HPDE6-E6E7 (cell line): ENCODE data around the gene PRELID3B.
A peak's percentile ranks its signal among the peaks of the same experiment; 100 is the strongest.

Experiments used
- DNase-seq: peaks from one replicate; pipeline ENCODE4 v3.0.0; 2011; ENCODE audit warnings: missing footprints; ENCODE audit errors: extremely low spot score

The PRELID3B gene

GRCh38 chr20:59010321-59010994, 32.1 kb downstream of the PRELID3B start:
- no peak for DNase-seq

DNA sequence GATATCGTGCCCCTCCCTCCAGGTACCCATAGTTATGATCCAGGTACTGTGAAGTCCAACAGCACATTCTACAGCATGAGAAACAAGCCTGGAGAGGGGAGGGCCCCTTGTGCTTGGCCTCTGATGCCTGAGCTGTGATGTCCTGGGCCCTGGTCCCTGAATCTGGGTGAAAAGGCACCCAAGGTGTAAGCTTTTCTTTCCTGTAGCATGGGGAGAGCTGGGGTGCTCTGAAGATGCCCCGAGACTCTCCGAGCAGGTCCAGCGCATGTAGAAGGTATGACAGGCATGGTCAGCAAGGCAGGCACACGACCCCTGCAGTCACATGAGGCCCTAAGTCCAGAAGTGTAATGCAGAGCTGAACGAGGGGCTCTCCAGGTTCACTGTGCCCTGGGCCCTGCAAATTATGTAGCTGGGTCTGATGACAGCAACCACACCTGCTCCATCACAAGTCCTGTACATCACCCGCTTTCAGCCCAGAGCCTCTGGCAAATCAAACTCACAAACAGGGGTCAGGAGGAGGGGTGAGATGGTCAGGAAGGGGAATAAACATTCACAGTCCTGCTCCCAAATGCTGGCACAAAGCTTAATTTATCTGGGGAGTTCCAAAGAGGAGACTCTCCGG, 33.8 kb downstream of the PRELID3B start:
- no peak for DNase-seq

GRCh38 chr20:59007665-59008511, 34.7 kb downstream of the PRELID3B start:
- no peak for DNase-seq

DNA sequence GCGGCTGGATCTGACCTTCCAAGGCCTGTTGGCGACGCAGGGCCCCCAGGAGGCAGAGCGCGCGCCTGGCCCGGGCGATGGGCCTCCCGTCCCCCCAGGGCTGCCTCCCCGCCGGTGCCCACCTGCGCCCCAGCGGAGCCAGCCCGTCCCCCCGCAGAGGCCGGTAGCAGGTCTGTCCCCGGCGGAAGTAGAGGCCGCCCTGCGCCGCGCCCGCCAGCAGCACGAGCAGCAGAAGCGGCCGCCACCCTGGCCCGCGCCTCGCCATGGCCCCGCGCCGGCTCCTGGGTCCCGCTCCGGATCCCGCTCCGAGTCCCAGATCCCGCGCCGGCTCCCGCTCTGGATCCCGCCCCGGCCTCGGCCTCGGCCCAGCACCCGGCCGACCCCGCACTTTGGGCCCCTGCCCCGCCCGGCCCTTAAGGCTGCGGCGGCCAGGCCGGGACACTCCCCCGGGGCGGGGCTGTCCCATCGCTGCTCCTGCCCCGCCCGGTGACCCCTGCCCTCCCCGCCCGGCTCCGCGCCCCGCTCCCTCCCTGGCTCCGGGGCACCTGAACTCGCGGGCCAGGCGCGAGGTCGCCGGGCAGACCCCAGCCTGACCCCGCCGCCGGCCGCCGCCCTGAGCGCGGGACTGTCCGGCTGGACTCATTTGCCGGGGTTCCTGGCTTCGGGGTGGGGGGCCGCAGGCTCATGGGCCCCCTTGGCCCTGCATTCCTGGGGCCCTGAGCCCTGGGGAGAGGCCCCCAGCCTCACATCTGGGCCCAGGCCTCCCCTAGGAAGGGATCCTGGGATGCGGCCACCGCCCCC, 35.5 kb downstream of the PRELID3B start, which contains the start of gene CTSZ:
CTSZ (minus strand) TSS at position 391 of the 801 bp plus-strand sequence; CDS start at position 265, 126 bp downstream.
- DNase-seq = peak; percentile 78

DNA sequence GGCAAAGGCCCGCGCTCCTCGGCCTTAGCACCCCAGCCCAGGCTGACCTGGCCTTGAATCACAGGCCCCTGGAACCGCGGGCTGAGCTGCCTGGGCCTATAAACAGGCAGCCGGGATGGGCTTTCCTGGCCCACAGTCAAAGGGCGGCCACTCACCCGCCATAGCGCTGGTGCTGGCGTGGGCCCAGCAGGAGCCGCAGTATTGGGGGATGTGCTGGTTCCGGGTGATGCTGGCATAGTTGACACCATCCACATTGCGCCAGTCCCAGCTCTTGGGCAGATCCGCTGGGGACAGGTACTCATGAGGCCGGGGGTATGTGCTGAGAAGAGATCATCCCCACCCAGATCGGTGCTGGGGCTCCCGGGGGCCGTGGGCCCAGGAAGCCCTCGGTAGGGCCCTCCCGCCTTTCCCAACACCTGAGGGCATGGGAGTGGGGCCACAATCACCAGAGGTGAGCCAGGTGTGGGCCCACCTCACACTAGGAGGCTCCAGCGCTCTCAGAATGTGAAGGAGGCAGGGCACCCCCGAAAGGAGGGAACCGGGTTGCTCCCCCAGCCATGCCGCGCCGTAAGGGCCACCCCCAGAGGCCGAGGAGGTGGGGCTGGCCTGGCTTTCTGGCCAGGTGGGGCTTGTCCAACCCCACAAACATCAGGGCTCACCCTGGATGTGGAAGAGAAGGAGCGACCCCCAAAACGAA, 36.3 kb downstream of the PRELID3B start:
- DNase-seq = no peak

DNA sequence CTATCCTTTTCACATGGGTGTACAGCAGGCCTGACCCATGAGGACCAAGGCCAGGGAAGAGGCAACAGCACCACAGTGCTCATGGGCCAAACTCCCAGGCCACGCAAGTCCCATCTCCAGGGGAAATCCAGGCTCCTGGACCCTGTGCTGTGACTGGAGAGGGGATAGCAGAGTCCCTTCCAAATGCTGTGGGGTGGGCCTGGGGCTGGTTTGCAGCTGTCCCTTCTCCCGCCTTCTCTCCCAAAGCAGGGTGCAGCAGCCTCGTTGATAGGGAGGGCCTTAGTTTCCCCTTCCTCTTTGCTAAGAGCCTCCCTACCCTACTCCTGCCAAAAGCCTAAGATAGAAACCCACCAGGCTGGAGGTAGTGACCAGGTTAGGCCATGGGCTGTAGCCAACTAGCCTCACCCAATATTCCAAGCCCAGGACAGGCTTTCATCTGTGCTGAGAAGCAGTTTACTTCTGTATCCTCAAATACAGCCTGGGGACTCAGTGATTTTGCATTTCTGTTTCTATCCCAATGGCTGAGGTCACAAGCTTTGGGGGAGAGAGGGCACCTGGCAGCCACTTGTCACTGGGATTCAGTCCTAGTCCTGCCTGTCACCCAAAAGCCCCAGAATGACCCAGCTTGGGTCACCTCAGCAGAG, 36.9 kb downstream of the PRELID3B start:
- no peak for DNase-seq

GRCh38 chr20:59004763-59005522, 37.6 kb downstream of the PRELID3B start:
- no peak for DNase-seq

DNA sequence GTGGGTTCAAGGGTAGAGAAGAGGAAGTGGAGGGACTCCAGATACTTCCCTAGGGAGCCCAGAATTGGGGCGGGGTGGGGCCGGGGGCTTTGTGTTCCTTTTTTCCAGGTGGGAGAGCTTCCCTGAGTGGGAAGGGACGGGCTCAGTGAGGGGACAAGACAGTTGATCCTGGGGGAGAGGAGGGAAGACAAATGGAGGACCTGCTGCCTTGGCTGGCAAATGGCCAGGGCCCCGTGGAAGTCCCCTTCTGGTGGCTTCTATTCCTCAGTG, 38.2 kb downstream of the PRELID3B start:
- DNase-seq = no peak

- DNase-seq = no peak
Measured at GRCh38 chr20:59003836-59004492, 38.6 kb downstream of the PRELID3B start.

DNA sequence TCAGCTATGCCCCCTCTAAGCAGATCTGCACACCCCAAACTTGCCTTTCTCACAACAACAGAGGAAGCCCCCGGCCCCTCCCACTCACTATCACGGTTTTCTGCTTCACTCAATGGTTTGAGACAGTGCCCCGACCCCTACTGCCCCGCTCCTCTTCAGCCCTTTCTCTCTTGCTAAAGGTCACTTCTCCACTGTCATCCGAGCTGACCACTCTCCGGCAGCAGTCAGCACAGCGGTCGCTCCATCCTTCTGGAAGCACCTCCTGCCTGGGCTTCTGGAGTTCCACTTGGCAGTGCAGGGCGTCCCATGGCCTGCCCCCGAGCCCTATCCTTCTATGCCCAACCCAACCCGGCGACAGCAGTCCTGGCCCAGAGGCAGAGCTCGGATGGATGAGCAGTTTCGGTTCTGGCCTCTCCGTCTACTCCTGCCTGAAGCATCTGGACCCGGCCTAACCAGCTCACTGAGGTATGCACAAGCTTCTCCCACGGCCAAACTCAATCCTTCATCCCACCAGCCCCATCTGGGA, 39.6 kb downstream of the PRELID3B start:
- DNase-seq = no peak

GRCh38 chr20:59002388-59002787, 40.2 kb downstream of the PRELID3B start:
- no peak for DNase-seq

DNA sequence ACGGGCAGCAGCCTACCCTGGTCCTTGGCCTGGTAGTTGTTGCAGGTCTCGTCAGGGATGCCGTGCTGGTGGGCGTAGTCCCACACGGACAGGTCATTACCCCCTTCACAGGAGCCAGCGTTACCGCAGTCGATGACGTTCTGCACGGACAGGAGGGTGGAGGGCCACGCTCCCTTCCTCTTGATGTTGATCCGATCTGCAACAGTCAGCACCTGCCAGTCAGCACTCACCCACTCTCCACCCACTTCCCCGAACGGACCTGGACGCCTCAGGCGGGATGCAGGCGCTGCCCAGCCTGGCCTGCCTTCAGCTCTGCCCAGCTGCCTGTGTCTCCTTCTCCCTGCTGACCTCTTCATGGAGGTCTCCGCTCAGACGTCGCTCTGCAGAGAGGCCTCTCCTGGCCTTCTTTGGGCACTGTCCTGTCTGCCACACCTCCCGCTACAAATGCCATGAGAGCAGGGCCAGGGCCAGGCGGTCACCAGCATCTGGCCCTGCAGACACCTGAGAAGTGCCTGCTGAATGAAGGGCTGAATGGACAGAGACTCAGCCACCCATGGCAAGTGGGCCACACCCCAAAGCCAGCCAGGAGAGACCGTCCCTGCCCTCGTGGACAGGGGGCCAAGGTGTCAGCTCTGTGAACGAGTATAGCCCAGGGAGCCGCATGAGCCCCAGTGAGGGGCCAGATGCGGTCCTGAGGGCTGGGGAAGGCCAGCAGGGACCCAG, 41.0 kb downstream of the PRELID3B start:
- DNase-seq = no peak

DNA sequence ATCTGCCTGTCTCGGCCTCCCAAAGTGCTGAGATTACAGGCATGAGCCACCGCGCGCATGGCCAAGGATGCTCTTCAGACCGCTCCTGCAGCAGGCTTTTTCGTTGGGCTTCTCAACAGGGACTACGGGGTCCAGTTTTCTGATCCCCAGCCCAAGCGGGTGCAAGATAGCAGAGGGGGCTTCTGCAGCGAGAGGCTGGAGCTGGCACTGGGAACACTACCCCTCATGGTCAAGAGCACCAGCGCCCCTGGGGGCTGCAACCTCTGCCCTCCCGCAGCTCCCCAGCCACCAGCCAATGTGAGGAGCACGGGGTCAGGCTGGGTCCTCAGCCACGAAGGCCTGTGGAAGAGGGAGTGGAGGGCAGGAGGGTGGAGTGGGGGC, 41.5 kb downstream of the PRELID3B start:
- DNase-seq = no peak

GRCh38 chr20:59000326-59000725, 42.3 kb downstream of the PRELID3B start:
- no peak for DNase-seq

GRCh38 chr20:58998656-58999055, 43.9 kb downstream of the PRELID3B start:
- DNase-seq = no peak

- DNase-seq = no peak
Measured at GRCh38 chr20:58997141-58997770, 45.3 kb downstream of the PRELID3B start.

DNA sequence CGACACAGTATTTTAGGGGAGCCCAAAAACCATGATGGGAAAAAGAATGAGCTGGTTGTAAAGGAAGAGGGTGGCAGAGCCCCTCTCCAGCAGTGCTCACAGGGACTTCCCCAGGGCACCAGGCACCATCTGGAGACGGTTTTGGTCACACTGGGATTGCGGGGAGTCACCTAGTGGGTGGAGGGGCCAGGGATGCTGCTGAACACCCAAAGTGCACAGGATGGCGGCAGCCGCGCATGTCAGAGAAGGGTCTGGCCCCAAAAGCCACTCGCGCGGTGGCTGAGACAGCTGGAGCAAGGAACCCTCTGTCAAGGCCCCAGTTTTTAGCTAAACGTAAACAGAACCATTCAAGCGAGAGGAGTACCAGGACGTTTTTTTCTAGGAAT, 46.4 kb downstream of the PRELID3B start:
- no peak for DNase-seq
